Progenitor cell of endocrine pancreas (in vitro differentiated cells): ENCODE results near the gene STX18. TPM values are rescaled to one million over a fixed set of nuclear protein-coding genes. Genes with fewer than 3 reads are reported as not detected.

ENCODE experiments used
- DNase-seq: peaks from one replicate; pipeline ENCODE4 v3.0.0; 2021; ENCODE audit warnings: low spot score; ENCODE audit not compliant: unreplicated experiment
- H3K27ac Mint-ChIP-seq: 2 replicates; pipeline ENCODE4 v1.8.0; 2021; ENCODE audit warnings: mild to moderate bottlenecking, moderate library complexity, mixed read lengths
- H3K27me3 Mint-ChIP-seq: 2 replicates; pipeline ENCODE4 v1.8.0; 2021; ENCODE audit warnings: mixed read lengths
- H3K36me3 Mint-ChIP-seq: 2 replicates; pipeline ENCODE4 v1.8.0; 2022; ENCODE audit warnings: mixed read lengths; ENCODE audit not compliant: insufficient read depth
- H3K4me1 Mint-ChIP-seq: 2 replicates; pipeline ENCODE4 v1.8.0; 2021; ENCODE audit warnings: low read depth, mixed read lengths
- H3K4me3 Mint-ChIP-seq: 2 replicates; pipeline ENCODE4 v1.8.0; 2021; ENCODE audit warnings: low read depth, mild to moderate bottlenecking, moderate library complexity, mixed read lengths
- H3K9me3 Mint-ChIP-seq: 2 replicates; pipeline ENCODE4 v1.8.0; 2021; ENCODE audit warnings: low read depth, mixed read lengths
- CTCF ChIP-seq: fragments of 200-600 bp; sonication (generic); IDR thresholded peaks from one replicate; pipeline ENCODE4 v1.5.0; 2021; ENCODE audit warnings: antibody characterized with exemption, mild to moderate bottlenecking; ENCODE audit not compliant: unreplicated experiment
- total RNA-seq: library from RNA; stranded (reverse); gene quantifications from 2 replicates; pipeline ENCODE4 v1.2.1, GENCODE V29; 2021

Gene STX18
- total RNA-seq, 1 donor from 2014 or later, result 41.2 TPM

- Mint-ChIP-seq H3K4me3 (no peak overlapping the region), H3K27ac (no peak overlapping the region), H3K27me3 (no peaks in the 10 kb centered on the region), H3K9me3 (no peaks in the 10 kb centered on the region), H3K36me3 (peaks cover 18% of the 10 kb centered on the region), H3K4me1 (no peaks in the 10 kb centered on the region)
- no peak for DNase-seq
- TF ChIP-seq CTCF, result no peak
These were observed 86.5 kb downstream of the STX18 start for GRCh38 chr4:4455210-4455865.

- no peak for TF ChIP-seq CTCF
- Mint-ChIP-seq H3K9me3 (no peaks in the 10 kb centered on the region), H3K36me3 (peaks cover 3% of the 10 kb centered on the region), H3K27ac (no peak overlapping the region), H3K4me3 (no peak overlapping the region), H3K4me1 (peaks cover 13% of the 10 kb centered on the region), H3K27me3 (no peaks in the 10 kb centered on the region)
- DNase-seq, result no peak
These were observed 95.4 kb downstream of the STX18 start for GRCh38 chr4:4446434-4446833.

- Mint-ChIP-seq H3K27me3 (no peaks in the 10 kb centered on the region), H3K9me3 (no peaks in the 10 kb centered on the region), H3K4me1 (peaks cover 13% of the 10 kb centered on the region), H3K27ac (peak overlapping the region; percentile 9), H3K4me3 (no peak overlapping the region), H3K36me3 (peaks cover 3% of the 10 kb centered on the region)
- no peak for DNase-seq
- TF ChIP-seq CTCF, result no peak
These were observed 98.0 kb downstream of the STX18 start for GRCh38 chr4:4443821-4444220.

- Mint-ChIP-seq H3K27ac (peak overlapping the region; percentile 45), H3K9me3 (no peaks in the 10 kb centered on the region), H3K4me1 (peaks cover 13% of the 10 kb centered on the region), H3K36me3 (peaks cover 10% of the 10 kb centered on the region), H3K4me3 (no peak overlapping the region), H3K27me3 (no peaks in the 10 kb centered on the region)
- TF ChIP-seq CTCF, result no peak
- no peak for DNase-seq
These were observed 101.4 kb downstream of the STX18 start for GRCh38 chr4:4440333-4441061.

GRCh38 chr4:4439782-4440181 lies 102.1 kb downstream of the STX18 start:
- no peak for DNase-seq
- no peak overlapping the region for H3K27ac Mint-ChIP-seq
- peaks cover 13% of the 10 kb centered on the region for H3K4me1 Mint-ChIP-seq
- H3K27me3 Mint-ChIP-seq, result no peaks in the 10 kb centered on the region
- H3K36me3 Mint-ChIP-seq, result peaks cover 10% of the 10 kb centered on the region
- H3K4me3 Mint-ChIP-seq, result no peak overlapping the region
- TF ChIP-seq CTCF, result no peak
- H3K9me3 Mint-ChIP-seq, result no peaks in the 10 kb centered on the region
